H1 (cell line): Measurements from ENCODE around the gene TLR9.

Source experiments
- BACH1 ChIP-seq: IDR thresholded peaks from 2 replicates; pipeline ENCODE4 v1.6.1; 2012; ENCODE audit warnings: low read length, improper control_type of control experiment
- GTF2F1 ChIP-seq: IDR thresholded peaks from 2 replicates; pipeline ENCODE4 v1.6.1; 2012; ENCODE audit warnings: low read depth, low read length, improper control_type of control experiment, borderline replicate concordance
- POLR2A ChIP-seq, 2 experiments: IDR thresholded peaks; 1 replicate in 1 of 2; 2 replicates in 1 of 2; pipeline ENCODE4 v1.6.1; 2011; ENCODE audit warnings: low read depth in 2 of 2, low read length in 2 of 2, mild to moderate bottlenecking in 2 of 2; ENCODE audit errors: control extremely low read depth in 1 of 2
- SP4 ChIP-seq: IDR thresholded peaks from 2 replicates; pipeline ENCODE4 v1.6.1; 2012; ENCODE audit warnings: low read length, inconsistent platforms
- TAF1 ChIP-seq: IDR thresholded peaks from 2 replicates; pipeline ENCODE4 v1.6.1; 2011; ENCODE audit warnings: mild to moderate bottlenecking, low read depth, low read length
- TBP ChIP-seq: IDR thresholded peaks from 2 replicates; pipeline ENCODE4 v1.6.1; 2011; ENCODE audit warnings: low read depth, low read length, improper control_type of control experiment
- TF ChIP-seq, protein P1 (sequence below): IDR thresholded peaks from 2 replicates; pipeline ENCODE4 v1.6.1; 2011; ENCODE audit warnings: low read depth, mild to moderate bottlenecking, low read length; ENCODE audit not compliant: insufficient read depth

GRCh38 chr3:52248165-52248541, 22.7 kb upstream of the TLR9 start:
- no peak for TF ChIP-seq SP4
- TF ChIP-seq, protein P1, sequence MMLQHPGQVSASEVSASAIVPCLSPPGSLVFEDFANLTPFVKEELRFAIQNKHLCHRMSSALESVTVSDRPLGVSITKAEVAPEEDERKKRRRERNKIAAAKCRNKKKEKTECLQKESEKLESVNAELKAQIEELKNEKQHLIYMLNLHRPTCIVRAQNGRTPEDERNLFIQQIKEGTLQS = no peak
- no peak for TF ChIP-seq BACH1
- no peak for TF ChIP-seq GTF2F1
- no peak for TF ChIP-seq TAF1
- no peak for TF ChIP-seq POLR2A (IDR thresholded peaks at IDR 0.05; ENCODE audit: control extremely low read depth in 1 of 2, low read depth in 2 of 2, low read length in 2 of 2)
- no peak for TF ChIP-seq TBP
